Endothelial cell of umbilical vein (primary cell): Measurements from ENCODE around the gene CLTB. TPM values are rescaled to one million over a fixed set of nuclear protein-coding genes. Genes with fewer than 3 reads are reported as not detected.

Source experiments
- BruUV-seq: library from RNA; stranded (reverse); fragments of 400-500 nt; replicated peaks from 2 replicates; lab custom pipeline; 2021; lab: Mats Ljungman, UMichigan
- CTCF ChIA-PET: fragments of 300-600, 350-600 bp; sonication (Branson Sonifier 250); formaldehyde crosslinking; loops from one replicate; lab custom pipeline; 2021; ENCODE audit warnings: antibody characterized with exemption, inconsistent platforms; lab: Charles Lee
- POLR2A ChIA-PET: fragments of 300-600, 350-600 bp; sonication (Branson Sonifier 250); formaldehyde crosslinking; loops from one replicate; lab custom pipeline; 2021; ENCODE audit warnings: antibody characterized with exemption, inconsistent platforms; lab: Charles Lee
- DNase-seq: peaks from one replicate; pipeline ENCODE4 v3.0.0-alpha.2; 2011; ENCODE audit warnings: low read depth, low spot score
- FAIRE-seq: peaks from 2 replicates; lab custom pipeline; 2011; peaks lifted over from hg19 to GRCh38; lab: Jason Lieb, UNC
- H2AFZ ChIP-seq: 2 replicates; pipeline ENCODE4 v1.6.0; 2012; ENCODE audit warnings: low read depth, low read length, control low read depth, inconsistent platforms
- H3K27ac ChIP-seq: 2 replicates; pipeline ENCODE4 v1.5.1; 2011; ENCODE audit warnings: low read depth, mild to moderate bottlenecking, control low read depth, low read length, moderate library complexity; ENCODE audit not compliant: insufficient read depth
- H3K27me3 ChIP-seq, 2 experiments: 2 replicates each; pipeline versions ENCODE4 v1.6.0 to v1.6.1; 2011; ENCODE audit warnings: low read length in 2 of 2, mixed read lengths in 1 of 2; ENCODE audit not compliant: control insufficient read depth in 2 of 2, insufficient read depth in 2 of 2
- H3K36me3 ChIP-seq, 2 experiments: 2 replicates in 1 of 2; 3 replicates in 1 of 2; pipeline ENCODE4 v1.5.1; 2011; ENCODE audit warnings: low read length in 2 of 2, mild to moderate bottlenecking in 1 of 2, moderate library complexity in 1 of 2; ENCODE audit not compliant: control insufficient read depth in 2 of 2, insufficient read depth in 2 of 2; ENCODE audit errors: extremely low read depth in 1 of 2
- H3K4me1 ChIP-seq: 3 replicates; pipeline ENCODE4 v1.5.1; 2011; ENCODE audit warnings: mild to moderate bottlenecking, low read length; ENCODE audit not compliant: control insufficient read depth, insufficient read depth; ENCODE audit errors: extremely low read depth
- H3K4me2 ChIP-seq: 2 replicates; pipeline ENCODE4 v1.6.1; 2011; ENCODE audit warnings: low read length, control low read depth, mixed read lengths; ENCODE audit not compliant: insufficient read depth
- H3K4me3 ChIP-seq, 3 experiments: fragments of 200-600 bp in 1 of 3; sonication (generic), shearing (Covaris generic) in 1 of 3; replicated peaks in 1 of 3; 2 replicates each; pipeline ENCODE4 v1.5.1; 2011 to 2016; ENCODE audit warnings: control low read depth in 3 of 3, low read length in 3 of 3, mild to moderate bottlenecking in 2 of 3, inconsistent platforms in 1 of 3, low read depth in 1 of 3, moderate library complexity in 1 of 3; ENCODE audit not compliant: insufficient read depth in 1 of 3
- H3K79me2 ChIP-seq: 2 replicates; pipeline ENCODE4 v1.6.0; 2012; ENCODE audit warnings: low read length, inconsistent platforms; ENCODE audit not compliant: control insufficient read depth, insufficient read depth
- H3K9ac ChIP-seq: replicated peaks from 2 replicates; pipeline ENCODE3; 2011; ENCODE audit warnings: low read length, control low read depth; ENCODE audit not compliant: insufficient read depth; ENCODE audit errors: extremely low read depth
- H3K9me1 ChIP-seq: replicated peaks from 3 replicates; pipeline ENCODE4 v1.6.0; 2011; ENCODE audit warnings: mild to moderate bottlenecking, low read length; ENCODE audit not compliant: control insufficient read depth, insufficient read depth; ENCODE audit errors: extremely low read depth
- H3K9me3 ChIP-seq: replicated peaks from 2 replicates; pipeline ENCODE4 v1.5.1; 2012; ENCODE audit warnings: low read length, inconsistent platforms; ENCODE audit not compliant: control insufficient read depth, insufficient read depth
- H4K20me1 ChIP-seq: replicated peaks from 2 replicates; pipeline ENCODE3; 2011; ENCODE audit warnings: mild to moderate bottlenecking, low read length; ENCODE audit not compliant: control insufficient read depth, insufficient read depth; ENCODE audit errors: extremely low read depth
- FOS ChIP-seq: IDR thresholded peaks from 2 replicates; pipeline ENCODE4 v1.6.1; 2011; ENCODE audit warnings: mild to moderate bottlenecking, low read length, moderate library complexity, borderline replicate concordance; ENCODE audit not compliant: insufficient read depth
- GATA2 ChIP-seq: IDR thresholded peaks from 2 replicates; pipeline ENCODE4 v1.7.0; 2011; ENCODE audit warnings: low read depth, mild to moderate bottlenecking, moderate library complexity, mixed read lengths, low read length; ENCODE audit not compliant: insufficient read length, insufficient read depth
- MAX ChIP-seq: IDR thresholded peaks from 2 replicates; pipeline ENCODE4 v1.6.1; 2011; ENCODE audit not compliant: insufficient read depth, insufficient read length
- POLR2A ChIP-seq: IDR thresholded peaks from 2 replicates; pipeline ENCODE4 v1.6.1; 2012; ENCODE audit warnings: low read depth, mild to moderate bottlenecking, control low read depth, low read length
- POLR2AphosphoS5 ChIP-seq: IDR thresholded peaks from 2 replicates; pipeline ENCODE4 v1.6.1; 2012; ENCODE audit warnings: low read depth, mild to moderate bottlenecking, control low read depth, low read length, moderate library complexity; ENCODE audit not compliant: insufficient read depth
- dilution Hi-C: fragments of 300-500 bp; cut with MboI; formaldehyde crosslinking; loops from one replicate; pipeline ENCODE4 v1.15.0; 2019; ENCODE audit warnings: low sequenced_read_pairs; ENCODE audit not compliant: extremely low pct_ligation_motif_present
- intact Hi-C: fragments of 100-400 bp; cut with micrococcal nuclease; formaldehyde crosslinking; loops from one replicate; pipeline ENCODE4 v1.10.0; 2022
- polyA plus RNA-seq, 4 experiments: library from polyadenylated mRNA; depleted of rRNA in 3 of 4; stranded (reverse) in 3 of 4; unstranded in 1 of 4; fragments of >200 nt; gene quantifications; 2 replicates each; pipeline versions ENCODE4 v1.2.1 to v1.2.3, GENCODE V29; 2011 to 2012; ENCODE audit warnings: missing spikeins in 1 of 4
- total RNA-seq: library from RNA; stranded (reverse); gene quantifications from 2 replicates; pipeline ENCODE4 v1.2.3, GENCODE V29; 2021

CLTB gene
- total and polyA plus RNA-seq, 2 donors (not counting 3 experiments of a cell fraction or from before 2014, with no cell fraction given): 73.2 to 111 TPM

GRCh38 chr5:176365351-176366231 lies 50.7 kb downstream of the CLTB start, which contains the start of gene ARL10:
ARL10 (plus strand) TSS chr5:176365487; CDS start chr5:176365564, 77 bp downstream.
- H3K79me2 ChIP-seq: peaks cover 9% of the 10 kb centered on the region
- H3K27ac ChIP-seq: no peak within 1 kb of the TSS
- TF ChIP-seq POLR2AphosphoS5 (peak; percentile 39), POLR2A (no peak)
- H3K4me3 ChIP-seq: peak within 1 kb of the TSS; percentile 43 to 97 (median 72)
- ChIA-PET POLR2A (no interaction called here), CTCF (interaction anchor here (0.9 kb wide), 1 partner anchor 171 kb away, joined by 3 read pairs; no protein-coding TSS in a partner anchor)
- no peaks in the 10 kb centered on the region for H3K9me1 ChIP-seq
- H3K9me3 ChIP-seq: no peaks in the 10 kb centered on the region
- no peaks in the 10 kb centered on the region for H3K27me3 ChIP-seq
- peak; percentile 67 for FAIRE-seq
- H3K4me2 ChIP-seq: peak within 1 kb of the TSS; percentile 83
- H2AFZ ChIP-seq: peak within 1 kb of the TSS; percentile 95
- H3K4me1 ChIP-seq: peaks cover 13% of the 10 kb centered on the region
- intact Hi-C loops: loop anchor here (1.0 to 10.0 kb wide), 2 partner anchors 23 to 131 kb away; partner anchors contain the start of genes HIGD2A, NOP16 and SIMC1
- no TSS peak for BruUV-seq
- peak within 1 kb of the TSS; percentile 58 for H3K9ac ChIP-seq
- H3K36me3 ChIP-seq: peaks cover 0 to 15% of the 10 kb centered on the region in 2 experiments
- dilution Hi-C loops: no loop called here
- no peaks in the 10 kb centered on the region for H4K20me1 ChIP-seq
- DNase-seq: peak; percentile 48

- FAIRE-seq: peak; percentile 49
- dilution Hi-C loops: no loop called here
- TF ChIP-seq GATA2 (no peak), POLR2A (peak; percentile 25), FOS (no peak), MAX (no peak)
- Histone ChIP-seq H3K9me3 (no peaks in the 10 kb centered on the region), H3K9ac (peak overlapping the region; percentile 58), H3K36me3 (peaks cover 0 to 10% of the 10 kb centered on the region in 2 experiments), H2AFZ (peak overlapping the region; percentile 95), H4K20me1 (no peaks in the 10 kb centered on the region), H3K4me2 (peak overlapping the region; percentile 83), H3K4me3 (peak overlapping the region; percentile 7 to 97 (median 43)), H3K4me1 (peaks cover 13% of the 10 kb centered on the region), H3K9me1 (no peaks in the 10 kb centered on the region), H3K27ac (no peak overlapping the region), H3K79me2 (peaks cover 13% of the 10 kb centered on the region), H3K27me3 (no peaks in the 10 kb centered on the region)
- CTCF ChIA-PET: interaction anchor here (0.9 kb wide), 1 partner anchor 172 kb away, joined by 3 read pairs; no protein-coding TSS in a partner anchor
- intact Hi-C loops: loop anchor here (1.0 to 10.0 kb wide), 2 partner anchors 23 to 130 kb away; partner anchors contain the start of genes HIGD2A, NOP16 and SIMC1
- BruUV-seq: no TSS peak
- POLR2A ChIA-PET: no interaction called here
- DNase-seq: no peak
These were observed 51.5 kb downstream of the CLTB start for GRCh38 chr5:176364765-176365350.
